CD4-positive, alpha-beta T cell treated with Interleukin-15 for 1 hour (primary cell): ENCODE measurements around the gene CREB3L1.

Experiments
- DNase-seq: peaks from one replicate; pipeline ENCODE4 v3.0.0-alpha.2; 2020

Gene CREB3L1

GRCh38 chr11:46275964-46276641 is 1.4 kb upstream of the CREB3L1 start:
- no peak for DNase-seq

- no peak for DNase-seq
Measured at GRCh38 chr11:46277313-46277621, 195 bp upstream of the CREB3L1 start.

- no peak for DNase-seq
Measured at GRCh38 chr11:46278387-46279125, 1.1 kb downstream of the CREB3L1 start.

GRCh38 chr11:46279126-46280099 is 2.0 kb downstream of the CREB3L1 start:
- no peak for DNase-seq

GRCh38 chr11:46280706-46281105 is 3.2 kb downstream of the CREB3L1 start:
- DNase-seq, result no peak

GRCh38 chr11:46281371-46281831 is 3.9 kb downstream of the CREB3L1 start:
- DNase-seq, result no peak

GRCh38 chr11:46285173-46285572 is 7.7 kb downstream of the CREB3L1 start:
- no peak for DNase-seq

GRCh38 chr11:46285594-46286033 is 8.2 kb downstream of the CREB3L1 start:
- DNase-seq, result no peak

- DNase-seq, result no peak
Measured at GRCh38 chr11:46286789-46287188, 9.3 kb downstream of the CREB3L1 start.

- no peak for DNase-seq
Measured at GRCh38 chr11:46288451-46288850, 11.0 kb downstream of the CREB3L1 start.

GRCh38 chr11:46290011-46290410 is 12.5 kb downstream of the CREB3L1 start:
- no peak for DNase-seq

GRCh38 chr11:46290598-46291309 is 13.3 kb downstream of the CREB3L1 start:
- no peak for DNase-seq

- no peak for DNase-seq
Measured at GRCh38 chr11:46291441-46292150, 14.1 kb downstream of the CREB3L1 start.

GRCh38 chr11:46293066-46293465 is 15.6 kb downstream of the CREB3L1 start:
- no peak for DNase-seq

GRCh38 chr11:46293641-46294103 is 16.2 kb downstream of the CREB3L1 start:
- no peak for DNase-seq

- no peak for DNase-seq
Measured at GRCh38 chr11:46294365-46295309, 17.2 kb downstream of the CREB3L1 start.

- DNase-seq, result peak; percentile 65
Measured at GRCh38 chr11:46295312-46296058, 18.0 kb downstream of the CREB3L1 start.

GRCh38 chr11:46296059-46296527 is 18.6 kb downstream of the CREB3L1 start:
- DNase-seq, result no peak

GRCh38 chr11:46296528-46297448 is 19.3 kb downstream of the CREB3L1 start:
- DNase-seq, result no peak
